SK-N-SH treated with all-trans-retinoic acid at 6 μM for 48 hours (cell line): ENCODE results near the gene DLG2.

Experiments used
- ATAC-seq: fragments of 200-7000 bp; cut with Tn5 transposase; 3 replicates; pipeline ENCODE4 v1.9.1; 2020; ENCODE audit warnings: mild to moderate bottlenecking, moderate library complexity
- ARNTL ChIP-seq: fragments of 450-650 bp; formaldehyde crosslinking; IDR thresholded peaks from 2 replicates; pipeline ENCODE4 v1.5.0; 2020; ENCODE audit warnings: low read depth, mild to moderate bottlenecking, moderate library complexity, borderline replicate concordance
- BACH2 ChIP-seq: fragments of 250-450 bp; sonication (Bioruptor Pico); IDR thresholded peaks from 2 replicates; pipeline ENCODE4 v1.9.0; 2021; ENCODE audit warnings: mild to moderate bottlenecking, borderline replicate concordance
- CSDC2 ChIP-seq: fragments of 250-450 bp; sonication (Bioruptor Pico); IDR thresholded peaks from 2 replicates; pipeline ENCODE4 v1.5.0; 2020; ENCODE audit warnings: mild to moderate bottlenecking, moderate library complexity
- ESRRG ChIP-seq: fragments of 250-450 bp; sonication (Bioruptor Pico); IDR thresholded peaks from 2 replicates; pipeline ENCODE4 v1.6.1; 2021; ENCODE audit warnings: mild to moderate bottlenecking
- ISL1 ChIP-seq: fragments of 250-450 bp; sonication (Bioruptor Pico); IDR thresholded peaks from 2 replicates; pipeline ENCODE4 v2.1.2; 2022; ENCODE audit warnings: mild to moderate bottlenecking, moderate library complexity
- OSR1 ChIP-seq: fragments of 250-450 bp; sonication (Bioruptor Pico); IDR thresholded peaks from 2 replicates; pipeline ENCODE4 v1.8.0; 2022; ENCODE audit warnings: moderate library complexity, mild to moderate bottlenecking, inconsistent platforms
- PPARA ChIP-seq: fragments of 250-450 bp; sonication (Bioruptor Pico); IDR thresholded peaks from 2 replicates; pipeline ENCODE4 v1.5.0; 2020; ENCODE audit warnings: mild to moderate bottlenecking, borderline replicate concordance
- RARB ChIP-seq: fragments of 250-450 bp; sonication (Bioruptor Pico); IDR thresholded peaks from 2 replicates; pipeline ENCODE4 v1.8.0; 2021; ENCODE audit warnings: mild to moderate bottlenecking, moderate library complexity
- SNAI2 ChIP-seq: fragments of 250-450 bp; sonication (Bioruptor Pico); IDR thresholded peaks from 2 replicates; pipeline ENCODE4 v1.5.0; 2020; ENCODE audit warnings: mild to moderate bottlenecking, moderate library complexity
- TCF4 ChIP-seq: fragments of 250-450 bp; sonication (Bioruptor Pico); IDR thresholded peaks from 2 replicates; pipeline ENCODE4 v1.8.0; 2021; ENCODE audit warnings: mild to moderate bottlenecking, moderate library complexity, borderline replicate concordance
- TOX ChIP-seq: fragments of 250-450 bp; sonication (Bioruptor Pico); IDR thresholded peaks from 2 replicates; pipeline ENCODE4 v1.8.0; 2021; ENCODE audit warnings: mild to moderate bottlenecking, moderate library complexity, borderline replicate concordance
- ZC3H10 ChIP-seq: fragments of 250-450 bp; sonication (Bioruptor Pico); IDR thresholded peaks from 2 replicates; pipeline ENCODE4 v1.5.1; 2021; ENCODE audit warnings: mild to moderate bottlenecking, moderate library complexity
- ZFP3 ChIP-seq: fragments of 250-450 bp; sonication (Bioruptor Pico); IDR thresholded peaks from 2 replicates; pipeline ENCODE4 v1.5.0; 2020; ENCODE audit warnings: mild to moderate bottlenecking, moderate library complexity
- ZNF565 ChIP-seq: fragments of 450-650 bp; formaldehyde crosslinking; conservative IDR thresholded peaks from 2 replicates; pipeline ENCODE4 v1.5.0; 2020; ENCODE audit warnings: low read depth, mild to moderate bottlenecking, moderate library complexity
- ZNF70 ChIP-seq: fragments of 450-650 bp; formaldehyde crosslinking; IDR thresholded peaks from 2 replicates; pipeline ENCODE4 v1.5.0; 2020; ENCODE audit warnings: mild to moderate bottlenecking, moderate library complexity
- ZNF8 ChIP-seq: fragments of 450-650 bp; formaldehyde crosslinking; IDR thresholded peaks from 2 replicates; pipeline ENCODE4 v1.5.0; 2020; ENCODE audit warnings: mild to moderate bottlenecking, moderate library complexity
- TF ChIP-seq, protein P1 (sequence below): fragments of 250-450 bp; sonication (Bioruptor Pico); IDR thresholded peaks from 2 replicates; pipeline ENCODE4 v1.5.1; 2020; ENCODE audit warnings: low read depth, mild to moderate bottlenecking, moderate library complexity
- TF ChIP-seq, protein P2 (sequence below): fragments of 250-450 bp; sonication (Bioruptor Pico); IDR thresholded peaks from 2 replicates; pipeline ENCODE4 v1.5.1; 2021; ENCODE audit warnings: mild to moderate bottlenecking, moderate library complexity
- TF ChIP-seq, protein P3 (sequence below): fragments of 250-450 bp; sonication (Bioruptor Pico); IDR thresholded peaks from 2 replicates; pipeline ENCODE4 v1.8.0; 2021; ENCODE audit warnings: low read depth, mild to moderate bottlenecking, moderate library complexity, borderline replicate concordance
- TF ChIP-seq, protein P4 (sequence below): fragments of 250-450 bp; sonication (Bioruptor Pico); IDR thresholded peaks from 2 replicates; pipeline ENCODE4 v1.8.0; 2020; ENCODE audit warnings: mild to moderate bottlenecking, moderate library complexity, borderline replicate concordance
- TF ChIP-seq, protein P5 (sequence below): fragments of 250-450 bp; sonication (Bioruptor Pico); IDR thresholded peaks from 2 replicates; pipeline ENCODE4 v1.5.0; 2020; ENCODE audit warnings: mild to moderate bottlenecking, moderate library complexity

The DLG2 gene

DNA sequence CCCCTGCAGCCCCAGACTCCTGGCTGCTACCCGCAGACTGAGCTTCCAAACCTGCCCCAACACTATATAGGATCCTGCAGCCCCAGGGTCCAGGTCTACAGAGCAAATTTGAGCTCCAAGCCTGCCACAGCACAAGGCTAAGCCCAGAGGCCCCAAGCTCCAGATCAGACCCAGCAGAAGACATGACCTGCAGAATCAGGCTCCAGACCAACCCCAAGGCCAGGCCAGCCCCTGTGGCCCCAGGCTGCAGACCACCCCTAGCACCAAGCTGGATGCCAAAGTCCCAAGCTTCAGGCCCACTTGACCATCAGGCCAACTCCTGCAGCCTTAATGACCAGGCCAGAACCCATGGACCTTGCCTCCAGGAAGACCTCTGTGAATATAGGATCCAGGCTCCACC is 145.3 kb downstream of the DLG2 start (continued):
- TF ChIP-seq, protein P1, sequence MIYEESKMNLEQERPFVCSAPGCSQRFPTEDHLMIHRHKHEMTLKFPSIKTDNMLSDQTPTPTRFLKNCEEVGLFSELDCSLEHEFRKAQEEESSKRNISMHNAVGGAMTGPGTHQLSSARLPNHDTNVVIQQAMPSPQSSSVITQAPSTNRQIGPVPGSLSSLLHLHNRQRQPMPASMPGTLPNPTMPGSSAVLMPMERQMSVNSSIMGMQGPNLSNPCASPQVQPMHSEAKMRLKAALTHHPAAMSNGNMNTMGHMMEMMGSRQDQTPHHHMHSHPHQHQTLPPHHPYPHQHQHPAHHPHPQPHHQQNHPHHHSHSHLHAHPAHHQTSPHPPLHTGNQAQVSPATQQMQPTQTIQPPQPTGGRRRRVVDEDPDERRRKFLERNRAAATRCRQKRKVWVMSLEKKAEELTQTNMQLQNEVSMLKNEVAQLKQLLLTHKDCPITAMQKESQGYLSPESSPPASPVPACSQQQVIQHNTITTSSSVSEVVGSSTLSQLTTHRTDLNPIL (CRISPR knock-in tag), result no peak
- TF ChIP-seq ZNF565 (CRISPR knock-in tag) (no peak), BACH2 (CRISPR knock-in tag) (no peak), ZNF8 (CRISPR knock-in tag) (no peak)
- TF ChIP-seq, protein P2, sequence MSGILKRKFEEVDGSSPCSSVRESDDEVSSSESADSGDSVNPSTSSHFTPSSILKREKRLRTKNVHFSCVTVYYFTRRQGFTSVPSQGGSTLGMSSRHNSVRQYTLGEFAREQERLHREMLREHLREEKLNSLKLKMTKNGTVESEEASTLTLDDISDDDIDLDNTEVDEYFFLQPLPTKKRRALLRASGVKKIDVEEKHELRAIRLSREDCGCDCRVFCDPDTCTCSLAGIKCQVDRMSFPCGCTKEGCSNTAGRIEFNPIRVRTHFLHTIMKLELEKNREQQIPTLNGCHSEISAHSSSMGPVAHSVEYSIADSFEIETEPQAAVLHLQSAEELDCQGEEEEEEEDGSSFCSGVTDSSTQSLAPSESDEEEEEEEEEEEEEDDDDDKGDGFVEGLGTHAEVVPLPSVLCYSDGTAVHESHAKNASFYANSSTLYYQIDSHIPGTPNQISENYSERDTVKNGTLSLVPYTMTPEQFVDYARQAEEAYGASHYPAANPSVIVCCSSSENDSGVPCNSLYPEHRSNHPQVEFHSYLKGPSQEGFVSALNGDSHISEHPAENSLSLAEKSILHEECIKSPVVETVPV (CRISPR knock-in tag), result no peak
- TF ChIP-seq, protein P3, sequence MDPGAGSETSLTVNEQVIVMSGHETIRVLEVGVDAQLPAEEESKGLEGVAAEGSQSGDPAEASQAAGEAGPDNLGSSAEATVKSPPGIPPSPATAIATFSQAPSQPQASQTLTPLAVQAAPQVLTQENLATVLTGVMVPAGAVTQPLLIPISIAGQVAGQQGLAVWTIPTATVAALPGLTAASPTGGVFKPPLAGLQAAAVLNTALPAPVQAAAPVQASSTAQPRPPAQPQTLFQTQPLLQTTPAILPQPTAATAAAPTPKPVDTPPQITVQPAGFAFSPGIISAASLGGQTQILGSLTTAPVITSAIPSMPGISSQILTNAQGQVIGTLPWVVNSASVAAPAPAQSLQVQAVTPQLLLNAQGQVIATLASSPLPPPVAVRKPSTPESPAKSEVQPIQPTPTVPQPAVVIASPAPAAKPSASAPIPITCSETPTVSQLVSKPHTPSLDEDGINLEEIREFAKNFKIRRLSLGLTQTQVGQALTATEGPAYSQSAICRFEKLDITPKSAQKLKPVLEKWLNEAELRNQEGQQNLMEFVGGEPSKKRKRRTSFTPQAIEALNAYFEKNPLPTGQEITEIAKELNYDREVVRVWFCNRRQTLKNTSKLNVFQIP (CRISPR knock-in tag), result no peak

DNA sequence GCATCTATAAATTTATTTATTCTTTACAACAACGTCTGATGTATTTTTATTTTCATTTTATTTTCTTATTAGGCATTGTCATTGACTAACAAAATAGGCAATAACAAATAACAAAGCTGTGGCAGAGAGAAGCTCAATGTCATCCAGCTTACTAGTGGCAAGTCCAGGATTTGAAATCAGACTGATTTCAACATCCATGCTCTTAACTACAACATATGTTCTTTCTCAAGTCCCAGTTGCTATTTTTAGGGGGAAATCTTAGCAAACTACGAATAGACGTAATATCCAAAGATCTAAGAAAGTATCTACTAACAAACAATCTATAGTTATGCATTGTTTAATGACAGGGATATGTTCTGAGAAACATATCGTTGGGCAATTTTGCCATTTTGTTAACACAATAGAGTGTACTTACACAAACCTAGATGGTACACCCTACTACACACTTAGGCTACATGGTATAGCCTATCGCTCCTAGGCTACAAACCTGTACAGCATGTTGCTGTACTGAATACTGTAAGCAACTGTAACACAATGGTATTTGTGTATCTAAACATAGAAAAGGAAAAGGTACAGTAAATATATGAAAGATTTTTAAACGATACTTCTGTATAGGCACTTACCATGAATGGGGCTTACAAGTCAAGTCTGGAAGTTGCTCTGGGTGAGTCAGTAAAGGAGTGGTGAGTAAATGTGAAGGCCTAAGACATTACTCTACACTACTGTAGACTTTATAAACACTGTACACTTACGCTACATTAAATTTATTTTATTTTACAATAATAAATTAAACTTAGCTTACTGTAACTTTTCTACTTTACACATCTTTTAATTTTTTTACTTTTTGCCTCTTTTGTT is 151.3 kb downstream of the DLG2 start:
- no peak for ATAC-seq
- TF ChIP-seq RARB (CRISPR knock-in tag) (no peak), ISL1 (CRISPR knock-in tag) (no peak), ZC3H10 (no peak), TOX (CRISPR knock-in tag) (no peak), ZNF565 (CRISPR knock-in tag) (no peak), SNAI2 (CRISPR knock-in tag) (no peak), ZFP3 (CRISPR knock-in tag) (no peak), TCF4 (no peak), BACH2 (CRISPR knock-in tag) (no peak), PPARA (no peak), OSR1 (CRISPR knock-in tag) (no peak), ZNF70 (CRISPR knock-in tag) (no peak), CSDC2 (CRISPR knock-in tag) (no peak), ESRRG (CRISPR knock-in tag) (no peak), ARNTL (no peak)
- TF ChIP-seq, protein P4, sequence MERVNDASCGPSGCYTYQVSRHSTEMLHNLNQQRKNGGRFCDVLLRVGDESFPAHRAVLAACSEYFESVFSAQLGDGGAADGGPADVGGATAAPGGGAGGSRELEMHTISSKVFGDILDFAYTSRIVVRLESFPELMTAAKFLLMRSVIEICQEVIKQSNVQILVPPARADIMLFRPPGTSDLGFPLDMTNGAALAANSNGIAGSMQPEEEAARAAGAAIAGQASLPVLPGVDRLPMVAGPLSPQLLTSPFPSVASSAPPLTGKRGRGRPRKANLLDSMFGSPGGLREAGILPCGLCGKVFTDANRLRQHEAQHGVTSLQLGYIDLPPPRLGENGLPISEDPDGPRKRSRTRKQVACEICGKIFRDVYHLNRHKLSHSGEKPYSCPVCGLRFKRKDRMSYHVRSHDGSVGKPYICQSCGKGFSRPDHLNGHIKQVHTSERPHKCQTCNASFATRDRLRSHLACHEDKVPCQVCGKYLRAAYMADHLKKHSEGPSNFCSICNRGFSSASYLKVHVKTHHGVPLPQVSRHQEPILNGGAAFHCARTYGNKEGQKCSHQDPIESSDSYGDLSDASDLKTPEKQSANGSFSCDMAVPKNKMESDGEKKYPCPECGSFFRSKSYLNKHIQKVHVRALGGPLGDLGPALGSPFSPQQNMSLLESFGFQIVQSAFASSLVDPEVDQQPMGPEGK (CRISPR knock-in tag), result no peak
- TF ChIP-seq, protein P2 (CRISPR knock-in tag), result no peak
- TF ChIP-seq, protein P5, sequence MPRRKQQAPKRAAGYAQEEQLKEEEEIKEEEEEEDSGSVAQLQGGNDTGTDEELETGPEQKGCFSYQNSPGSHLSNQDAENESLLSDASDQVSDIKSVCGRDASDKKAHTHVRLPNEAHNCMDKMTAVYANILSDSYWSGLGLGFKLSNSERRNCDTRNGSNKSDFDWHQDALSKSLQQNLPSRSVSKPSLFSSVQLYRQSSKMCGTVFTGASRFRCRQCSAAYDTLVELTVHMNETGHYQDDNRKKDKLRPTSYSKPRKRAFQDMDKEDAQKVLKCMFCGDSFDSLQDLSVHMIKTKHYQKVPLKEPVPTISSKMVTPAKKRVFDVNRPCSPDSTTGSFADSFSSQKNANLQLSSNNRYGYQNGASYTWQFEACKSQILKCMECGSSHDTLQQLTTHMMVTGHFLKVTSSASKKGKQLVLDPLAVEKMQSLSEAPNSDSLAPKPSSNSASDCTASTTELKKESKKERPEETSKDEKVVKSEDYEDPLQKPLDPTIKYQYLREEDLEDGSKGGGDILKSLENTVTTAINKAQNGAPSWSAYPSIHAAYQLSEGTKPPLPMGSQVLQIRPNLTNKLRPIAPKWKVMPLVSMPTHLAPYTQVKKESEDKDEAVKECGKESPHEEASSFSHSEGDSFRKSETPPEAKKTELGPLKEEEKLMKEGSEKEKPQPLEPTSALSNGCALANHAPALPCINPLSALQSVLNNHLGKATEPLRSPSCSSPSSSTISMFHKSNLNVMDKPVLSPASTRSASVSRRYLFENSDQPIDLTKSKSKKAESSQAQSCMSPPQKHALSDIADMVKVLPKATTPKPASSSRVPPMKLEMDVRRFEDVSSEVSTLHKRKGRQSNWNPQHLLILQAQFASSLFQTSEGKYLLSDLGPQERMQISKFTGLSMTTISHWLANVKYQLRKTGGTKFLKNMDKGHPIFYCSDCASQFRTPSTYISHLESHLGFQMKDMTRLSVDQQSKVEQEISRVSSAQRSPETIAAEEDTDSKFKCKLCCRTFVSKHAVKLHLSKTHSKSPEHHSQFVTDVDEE, result no peak
- TF ChIP-seq, protein P3 (CRISPR knock-in tag), result no peak
